HCT116 (cell line): ENCODE results near the gene PCBP1. TPM values are rescaled to one million over a fixed set of nuclear protein-coding genes. Genes with fewer than 3 reads are reported as not detected.
"Not testable (repeated sequence)": the region's sequence is repeated elsewhere in the genome, so short reads cannot be mapped to it uniquely, and the experiment has no call there.

Experiments
- ATAC-seq: fragments of 200-7000 bp; cut with Tn5 transposase; 2 replicates; pipeline ENCODE4 v1.9.1; 2020; ENCODE audit warnings: mild to moderate bottlenecking, moderate library complexity
- BruUV-seq: library from RNA; stranded (reverse); fragments of 400-500 nt; replicated peaks from 2 replicates; lab custom pipeline; 2021; lab: Mats Ljungman, UMichigan
- CTCF ChIA-PET: fragments of 300-600 bp; sonication (Branson Sonifier 250); formaldehyde crosslinking; loops from one replicate; lab custom pipeline; 2021; ENCODE audit warnings: antibody characterized with exemption; lab: Charles Lee
- POLR2A ChIA-PET: fragments of 300-600, 350-600 bp; sonication (Branson Sonifier 250); formaldehyde crosslinking; loops from one replicate; lab custom pipeline; 2021; ENCODE audit warnings: antibody characterized with exemption; lab: Charles Lee
- RAD21 ChIA-PET, 2 experiments: fragments of 300-600 bp; sonication (Branson Sonifier 250); formaldehyde crosslinking; loops; one replicate each; lab custom pipeline; 2023; ENCODE audit warnings: low total read pairs in 2 of 2; ENCODE audit not compliant: uncharacterized antibody in 2 of 2, unreplicated experiment in 2 of 2, low non-redundant PET in 1 of 2; lab: Charles Lee
- DNase-seq: peaks from one replicate; pipeline ENCODE4 v3.0.0-alpha.2; 2010; ENCODE audit warnings: low read depth, low spot score
- H2AFZ ChIP-seq: fragments of 200-600 bp; shearing (Covaris generic), sonication (generic); 2 replicates; pipeline ENCODE4 v1.6.1; 2017; ENCODE audit warnings: low read depth, mixed run types, mixed read lengths, antibody characterized with exemption, low read length; ENCODE audit not compliant: poor library complexity, severe bottlenecking
- H3K27ac ChIP-seq: 2 replicates; pipeline ENCODE4 v1.5.1; 2012; ENCODE audit warnings: low read depth, low read length
- H3K27me3 ChIP-seq: fragments of 200-600 bp; sonication (generic); 2 replicates; pipeline ENCODE4 v1.6.1; 2016; ENCODE audit warnings: mixed run types, low read length, mixed read lengths; ENCODE audit not compliant: insufficient read depth
- H3K36me3 ChIP-seq, 2 experiments: fragments of 200-500 bp in 1 of 2; fragments of 200-600 bp in 1 of 2; sonication (Bioruptor generic) in 1 of 2; sonication (generic) in 1 of 2; 2 replicates each; pipeline versions ENCODE4 v1.5.1 to v1.6.1; 2014 to 2016; ENCODE audit warnings: low read length in 2 of 2, inconsistent platforms in 1 of 2, mixed read lengths in 1 of 2, mixed run types in 1 of 2; ENCODE audit not compliant: insufficient read depth in 2 of 2, control insufficient read depth in 1 of 2
- H3K4me1 ChIP-seq, 2 experiments: fragments of 200-600 bp in 1 of 2; sonication (generic) in 1 of 2; 2 replicates each; pipeline versions ENCODE4 v1.5.1 to v1.6.1; 2012 to 2017; ENCODE audit warnings: low read length in 2 of 2, inconsistent platforms in 1 of 2, mild to moderate bottlenecking in 1 of 2, mixed read lengths in 1 of 2, mixed run types in 1 of 2, moderate library complexity in 1 of 2; ENCODE audit not compliant: insufficient read depth in 2 of 2, control insufficient read depth in 1 of 2
- H3K4me2 ChIP-seq: fragments of 200-600 bp; sonication (generic); 2 replicates; pipeline ENCODE4 v1.6.1; 2017; ENCODE audit warnings: mixed run types, low read length, mixed read lengths
- H3K4me3 ChIP-seq, 2 experiments: fragments of 200-600 bp in 1 of 2; sonication (generic) in 1 of 2; replicated peaks in 1 of 2; 2 replicates each; pipeline ENCODE4 v1.5.1; 2011 to 2016; ENCODE audit warnings: low read length in 2 of 2, control low read depth in 1 of 2, low read depth in 1 of 2, mild to moderate bottlenecking in 1 of 2, mixed read lengths in 1 of 2, mixed run types in 1 of 2
- H3K79me2 ChIP-seq: fragments of 200-600 bp; sonication (generic); 2 replicates; pipeline ENCODE4 v1.6.1; 2017; ENCODE audit warnings: mild to moderate bottlenecking, mixed run types, low read length, moderate library complexity, mixed read lengths; ENCODE audit not compliant: insufficient read depth
- H3K9ac ChIP-seq: fragments of 200-600 bp; sonication (generic); 2 replicates; pipeline ENCODE4 v1.6.1; 2016; ENCODE audit warnings: low read length, mixed read lengths
- H3K9me2 ChIP-seq: fragments of 200-600 bp; sonication (generic), shearing (Covaris generic); 2 replicates; pipeline ENCODE4 v1.6.1; 2017; ENCODE audit warnings: mixed run types, mild to moderate bottlenecking, moderate library complexity; ENCODE audit not compliant: insufficient read depth
- H3K9me3 ChIP-seq, 2 experiments: fragments of 200-500 bp in 1 of 2; fragments of 200-600 bp in 1 of 2; sonication (Bioruptor generic) in 1 of 2; sonication (generic) in 1 of 2; 2 replicates each; pipeline ENCODE4 v1.6.1; 2014 to 2017; ENCODE audit warnings: low read length in 2 of 2, mixed read lengths in 2 of 2, inconsistent platforms in 1 of 2, low read depth in 1 of 2, mild to moderate bottlenecking in 1 of 2, mixed run types in 1 of 2, moderate library complexity in 1 of 2; ENCODE audit not compliant: control insufficient read depth in 1 of 2, insufficient read depth in 1 of 2
- H4K20me1 ChIP-seq: fragments of 200-600 bp; sonication (generic), shearing (Covaris generic); 2 replicates; pipeline ENCODE4 v1.6.1; 2017; ENCODE audit warnings: mixed run types, mild to moderate bottlenecking, moderate library complexity; ENCODE audit not compliant: insufficient read depth
- CEBPB ChIP-seq: IDR thresholded peaks from 2 replicates; pipeline ENCODE4 v1.6.1; 2012; ENCODE audit warnings: low read depth
- EZH2phosphoT487 ChIP-seq: fragments of 200-600 bp; IDR thresholded peaks from 2 replicates; pipeline ENCODE4 v1.6.1; 2018; ENCODE audit warnings: antibody characterized with exemption, borderline replicate concordance
- intact Hi-C: fragments of 100-400 bp; cut with micrococcal nuclease; formaldehyde crosslinking; loops from 2 replicates; pipeline ENCODE4 v1.10.0; 2022
- total RNA-seq: library from RNA; stranded (reverse); gene quantifications from one replicate; pipeline ENCODE4 v1.2.1, GENCODE V29; 2021; ENCODE audit not compliant: unreplicated experiment
- TF ChIP-seq, protein P1 (sequence below): IDR thresholded peaks from 2 replicates; pipeline ENCODE4 v1.6.1; 2012; ENCODE audit warnings: low read depth

Gene PCBP1
- total RNA-seq, 1 experiment from 2014 or later = 256 TPM

DNA sequence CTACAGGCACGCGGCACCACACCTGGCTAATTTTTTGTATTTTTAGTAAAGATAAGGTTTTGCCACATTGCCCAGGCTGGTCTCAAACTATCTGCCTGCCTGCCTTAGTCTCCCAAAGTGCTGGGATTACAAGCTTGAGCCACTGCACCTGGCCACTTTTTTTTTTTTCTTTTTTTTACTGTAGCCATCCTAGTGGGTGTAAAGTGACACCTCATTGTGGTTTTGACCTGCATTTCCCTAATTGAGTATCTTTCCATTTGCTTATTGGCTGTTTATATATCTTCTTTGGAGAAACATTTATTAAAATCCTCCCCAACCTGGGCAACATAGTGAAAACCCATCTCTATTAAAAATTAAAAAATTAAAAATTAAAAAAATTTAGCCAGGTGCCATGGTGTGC, 12.0 kb downstream of the PCBP1 start:
- POLR2A ChIA-PET = no interaction called here
- H3K9me2 ChIP-seq = no peaks in the 10 kb centered on the region
- intact Hi-C loops = no loop called here
- ATAC-seq (no peak), DNase-seq (no peak)
- BruUV-seq = no TSS peak
- RAD21 ChIA-PET = no interaction called here
- no peaks in the 10 kb centered on the region for H3K36me3 ChIP-seq
- H2AFZ ChIP-seq = no peak overlapping the region
- no peaks in the 10 kb centered on the region for H3K9me3 ChIP-seq
- CTCF ChIA-PET = no interaction called here
- H3K4me1 ChIP-seq = peaks cover 10 to 11% of the 10 kb centered on the region in 2 experiments; a peak in 3 of 4 replicates
- TF ChIP-seq CEBPB = no peak
- no peak overlapping the region for H3K4me3 ChIP-seq
- H3K27ac ChIP-seq = no peak overlapping the region
- H3K27me3 ChIP-seq = no peaks in the 10 kb centered on the region
- no peak overlapping the region for H3K9ac ChIP-seq
- no peaks in the 10 kb centered on the region for H3K79me2 ChIP-seq
- H3K4me2 ChIP-seq = no peak overlapping the region
- no peaks in the 10 kb centered on the region for H4K20me1 ChIP-seq

DNA sequence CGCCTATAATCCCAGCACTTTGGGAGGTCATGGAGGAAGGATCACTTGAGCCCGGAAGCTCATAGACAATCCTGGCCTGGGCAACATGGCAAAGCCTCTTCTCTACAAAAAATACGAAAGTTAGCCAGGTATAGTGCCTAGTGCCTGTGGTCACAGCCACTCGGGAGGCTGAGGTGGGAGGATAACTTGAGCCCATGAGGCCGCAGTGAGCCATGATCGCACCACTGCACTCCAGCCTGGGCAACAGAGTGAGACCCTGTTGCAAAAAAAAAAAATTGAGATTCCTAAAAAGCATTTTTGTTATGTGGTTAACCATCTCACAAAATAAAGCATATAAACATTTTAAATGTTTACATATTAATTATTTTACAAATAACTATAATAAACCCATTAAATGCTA, 13.9 kb downstream of the PCBP1 start:
- no peaks in the 10 kb centered on the region for H3K36me3 ChIP-seq
- no peaks in the 10 kb centered on the region for H3K79me2 ChIP-seq
- H3K4me3 ChIP-seq = no peak overlapping the region
- H3K27me3 ChIP-seq = no peaks in the 10 kb centered on the region
- H3K9me3 ChIP-seq = no peaks in the 10 kb centered on the region
- no peak overlapping the region for H3K9ac ChIP-seq
- H4K20me1 ChIP-seq = no peaks in the 10 kb centered on the region
- peaks cover 23 to 27% of the 10 kb centered on the region in 2 experiments for H3K4me1 ChIP-seq
- no peak for ATAC-seq
- intact Hi-C loops = no loop called here
- CTCF ChIA-PET = no interaction called here
- RAD21 ChIA-PET = no interaction called here
- H3K9me2 ChIP-seq = no peaks in the 10 kb centered on the region
- no peak overlapping the region for H3K27ac ChIP-seq
- POLR2A ChIA-PET = no interaction called here
- H2AFZ ChIP-seq = no peak overlapping the region
- no TSS peak for BruUV-seq
- TF ChIP-seq, protein P1, sequence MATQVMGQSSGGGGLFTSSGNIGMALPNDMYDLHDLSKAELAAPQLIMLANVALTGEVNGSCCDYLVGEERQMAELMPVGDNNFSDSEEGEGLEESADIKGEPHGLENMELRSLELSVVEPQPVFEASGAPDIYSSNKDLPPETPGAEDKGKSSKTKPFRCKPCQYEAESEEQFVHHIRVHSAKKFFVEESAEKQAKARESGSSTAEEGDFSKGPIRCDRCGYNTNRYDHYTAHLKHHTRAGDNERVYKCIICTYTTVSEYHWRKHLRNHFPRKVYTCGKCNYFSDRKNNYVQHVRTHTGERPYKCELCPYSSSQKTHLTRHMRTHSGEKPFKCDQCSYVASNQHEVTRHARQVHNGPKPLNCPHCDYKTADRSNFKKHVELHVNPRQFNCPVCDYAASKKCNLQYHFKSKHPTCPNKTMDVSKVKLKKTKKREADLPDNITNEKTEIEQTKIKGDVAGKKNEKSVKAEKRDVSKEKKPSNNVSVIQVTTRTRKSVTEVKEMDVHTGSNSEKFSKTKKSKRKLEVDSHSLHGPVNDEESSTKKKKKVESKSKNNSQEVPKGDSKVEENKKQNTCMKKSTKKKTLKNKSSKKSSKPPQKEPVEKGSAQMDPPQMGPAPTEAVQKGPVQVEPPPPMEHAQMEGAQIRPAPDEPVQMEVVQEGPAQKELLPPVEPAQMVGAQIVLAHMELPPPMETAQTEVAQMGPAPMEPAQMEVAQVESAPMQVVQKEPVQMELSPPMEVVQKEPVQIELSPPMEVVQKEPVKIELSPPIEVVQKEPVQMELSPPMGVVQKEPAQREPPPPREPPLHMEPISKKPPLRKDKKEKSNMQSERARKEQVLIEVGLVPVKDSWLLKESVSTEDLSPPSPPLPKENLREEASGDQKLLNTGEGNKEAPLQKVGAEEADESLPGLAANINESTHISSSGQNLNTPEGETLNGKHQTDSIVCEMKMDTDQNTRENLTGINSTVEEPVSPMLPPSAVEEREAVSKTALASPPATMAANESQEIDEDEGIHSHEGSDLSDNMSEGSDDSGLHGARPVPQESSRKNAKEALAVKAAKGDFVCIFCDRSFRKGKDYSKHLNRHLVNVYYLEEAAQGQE = no peak
- TF ChIP-seq EZH2phosphoT487 = no peak
- no peak overlapping the region for H3K4me2 ChIP-seq
- no peak for DNase-seq

DNA sequence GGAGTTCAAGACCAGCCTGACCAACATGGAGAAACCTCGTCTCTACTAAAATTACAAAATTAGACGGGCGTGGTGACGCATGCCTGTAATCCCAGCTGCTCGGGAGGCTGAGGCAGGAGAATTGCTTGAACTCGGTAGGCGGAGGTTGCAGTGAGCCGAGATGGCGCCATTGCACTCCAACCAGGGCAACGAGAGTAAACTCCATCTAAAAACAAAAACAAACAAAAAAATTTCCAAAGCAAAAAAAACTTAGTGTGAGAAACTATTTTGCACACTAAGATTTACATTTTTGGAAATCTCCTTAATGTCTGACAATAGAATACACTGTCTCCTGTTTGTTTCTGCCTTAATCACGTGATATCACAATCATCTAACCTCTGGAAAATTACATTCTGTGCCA, 14.4 kb downstream of the PCBP1 start:
- H3K27ac ChIP-seq, H2AFZ ChIP-seq, ATAC-seq, POLR2A ChIA-PET, H3K9me2 ChIP-seq, intact Hi-C loops, H3K79me2 ChIP-seq, CTCF ChIA-PET, H3K4me3 ChIP-seq, H3K9me3 ChIP-seq, H3K36me3 ChIP-seq, BruUV-seq, H4K20me1 ChIP-seq, RAD21 ChIA-PET, H3K27me3 ChIP-seq, H3K9ac ChIP-seq, H3K4me2 ChIP-seq, DNase-seq: not testable (repeated sequence)
- H3K4me1 ChIP-seq = peaks cover 23 to 31% of the 10 kb centered on the region in 2 experiments
